ENCODE measurements around the gene CCDC182.
A peak's percentile ranks its signal among the peaks of the same experiment; 100 is the strongest.

CCDC182 gene

GRCh38 chr17:57750895-57751294 lies 5.8 kb upstream of the CCDC182 start:
- TF ChIP-seq CTCF (conservative IDR thresholded peaks at IDR 0.05; ENCODE audit: low read depth, low read length): no peak

GRCh38 chr17:57750109-57750871 lies 5.2 kb upstream of the CCDC182 start:
- TF ChIP-seq CTCF (conservative IDR thresholded peaks at IDR 0.05; ENCODE audit: low read depth, low read length): no peak
- DNase-seq (ENCODE audit: low read depth): no peak
- H3K4me3 ChIP-seq (ENCODE audit: low read length): no peak overlapping the region

More at GRCh38 chr17:57750895-57751294, 5.8 kb upstream of the CCDC182 start:
- DNase-seq (ENCODE audit: low read depth): no peak
- H3K4me3 ChIP-seq (ENCODE audit: low read length): no peak overlapping the region

GRCh38 chr17:57749701-57750100 lies 4.6 kb upstream of the CCDC182 start:
- TF ChIP-seq CTCF (conservative IDR thresholded peaks at IDR 0.05; ENCODE audit: low read depth, low read length): no peak
- no peak overlapping the region for H3K4me3 ChIP-seq (ENCODE audit: low read length)
- no peak for DNase-seq (ENCODE audit: low read depth)

GRCh38 chr17:57747221-57748017 lies 2.3 kb upstream of the CCDC182 start:
- peak; percentile 34 for DNase-seq (ENCODE audit: low read depth)
- TF ChIP-seq CTCF (conservative IDR thresholded peaks at IDR 0.05; ENCODE audit: low read depth, low read length): peak; percentile 89
- no peak overlapping the region for H3K4me3 ChIP-seq (ENCODE audit: low read length)

- no peak overlapping the region for H3K4me3 ChIP-seq (ENCODE audit: low read length)
- no peak for TF ChIP-seq CTCF (conservative IDR thresholded peaks at IDR 0.05; ENCODE audit: low read depth, low read length)
- DNase-seq (ENCODE audit: low read depth): no peak
Observed at GRCh38 chr17:57746221-57746620, 1.1 kb upstream of the CCDC182 start.

- no peak for DNase-seq (ENCODE audit: low read depth)
- no peak for TF ChIP-seq CTCF (conservative IDR thresholded peaks at IDR 0.05; ENCODE audit: low read depth, low read length)
- H3K4me3 ChIP-seq (ENCODE audit: low read length): no peak overlapping the region
Observed at GRCh38 chr17:57744195-57745170, 616 bp downstream of the CCDC182 start.
